Erythroblast (primary cell): ENCODE data around the gene DCDC2B.

Experiments used
- GATA1 ChIP-seq: IDR thresholded peaks from 2 replicates; pipeline ENCODE4 v1.6.1; 2011; ENCODE audit warnings: low read depth, mild to moderate bottlenecking, control low read depth, low read length, moderate library complexity
- POLR2A ChIP-seq: IDR thresholded peaks from 2 replicates; pipeline ENCODE4 v1.6.1; 2011; ENCODE audit warnings: mild to moderate bottlenecking, low read length

- no peak for TF ChIP-seq POLR2A
- no peak for TF ChIP-seq GATA1
These were observed 23.8 kb downstream of the DCDC2B start for GRCh38 chr1:32232558-32233304.
